ENCODE measurements around the gene CFL1.

GRCh38 chr11:65891219-65892136, 33.5 kb upstream of the CFL1 start:
- TF ChIP-seq CTCF (IDR thresholded peaks at IDR 0.05; ENCODE audit: low read depth, low read length) (peak; percentile 77), EZH2phosphoT487 (IDR thresholded peaks at IDR 0.05; ENCODE audit: low read depth) (no peak)
